GDM1 (cell line): ENCODE measurements around the gene ZNF106.

ENCODE experiments used
- DNase-seq: peaks from one replicate; lab custom pipeline; 2025; lab: John Stamatoyannopoulos, UW

ZNF106 gene

GRCh38 chr15:42405863-42406482 lies 85.0 kb downstream of the ZNF106 start:
- DNase-seq: no peak

DNA sequence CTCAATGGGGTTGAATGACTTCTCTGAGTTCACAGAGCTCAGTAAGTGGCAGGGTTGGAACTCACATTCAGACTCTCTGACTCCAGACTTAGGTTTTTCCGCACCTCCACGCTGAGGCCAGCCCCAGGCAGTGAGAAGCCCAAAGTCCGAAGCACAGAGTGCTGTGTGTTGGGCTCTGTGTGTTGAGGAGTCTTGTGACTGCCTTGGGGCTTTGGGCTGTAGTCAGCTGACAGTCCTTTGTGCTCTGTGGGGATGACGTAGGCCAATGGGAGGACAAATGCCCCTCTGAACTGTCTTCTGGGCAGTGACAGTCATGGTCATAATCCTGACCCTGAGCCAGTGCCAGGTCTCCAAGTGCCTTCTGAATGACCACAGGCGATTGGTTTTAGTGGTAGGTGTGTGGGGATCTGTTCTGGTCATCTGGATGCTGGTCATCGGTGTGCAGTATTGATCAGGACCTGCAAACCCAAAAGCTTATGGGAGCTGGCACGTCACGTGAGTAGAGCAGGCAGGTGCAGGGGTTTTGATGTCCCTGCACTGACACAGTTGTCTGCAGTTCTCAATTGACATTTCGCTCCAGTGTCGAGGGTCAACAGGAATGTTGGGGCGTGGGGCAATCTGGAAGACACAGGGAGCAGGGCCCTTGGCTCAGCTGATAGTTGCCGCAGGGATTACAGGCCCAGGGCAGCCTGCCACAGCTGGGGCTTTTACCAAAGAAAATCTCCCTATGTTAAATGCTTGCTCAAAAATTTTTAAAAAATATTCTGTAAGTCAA lies 86.3 kb downstream of the ZNF106 start:
- DNase-seq: no peak

GRCh38 chr15:42403389-42403788 lies 87.6 kb downstream of the ZNF106 start:
- DNase-seq: no peak

DNA sequence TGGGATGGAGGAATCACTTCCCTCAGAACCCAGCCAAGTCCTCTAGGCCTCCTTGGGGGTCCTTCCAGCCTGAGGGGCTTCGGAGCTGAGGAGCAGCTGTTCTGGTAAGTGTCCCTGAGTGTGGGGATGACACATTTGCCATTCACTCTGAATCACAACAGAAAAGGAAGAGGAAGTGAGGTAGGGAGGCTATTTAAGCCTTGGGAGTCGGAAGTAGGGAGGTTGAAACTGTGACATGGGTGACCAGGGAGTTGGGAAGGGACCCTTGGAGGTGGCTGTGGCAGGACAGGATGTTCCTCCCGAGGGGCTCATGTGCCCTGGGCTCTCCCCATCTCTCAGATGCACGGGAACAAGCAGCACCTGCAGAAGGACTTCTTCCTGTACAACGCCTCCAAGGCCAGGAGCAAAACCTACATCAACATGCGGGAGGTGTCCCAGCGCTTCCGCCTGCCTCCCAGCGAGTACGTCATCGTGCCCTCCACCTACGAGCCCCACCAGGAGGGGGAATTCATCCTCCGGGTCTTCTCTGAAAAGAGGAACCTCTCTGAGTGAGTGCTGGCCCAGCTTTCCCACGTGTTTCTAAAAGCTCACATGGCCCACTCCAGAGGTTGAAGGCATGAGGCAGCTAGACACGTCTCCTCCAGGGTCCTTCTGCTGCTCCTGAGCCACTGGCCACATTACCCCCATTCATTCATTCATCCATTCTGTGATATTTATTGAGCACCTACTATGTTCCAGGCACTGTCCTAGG lies 88.3 kb downstream of the ZNF106 start:
- no peak for DNase-seq

GRCh38 chr15:42401544-42402454 lies 89.1 kb downstream of the ZNF106 start:
- no peak for DNase-seq

DNA sequence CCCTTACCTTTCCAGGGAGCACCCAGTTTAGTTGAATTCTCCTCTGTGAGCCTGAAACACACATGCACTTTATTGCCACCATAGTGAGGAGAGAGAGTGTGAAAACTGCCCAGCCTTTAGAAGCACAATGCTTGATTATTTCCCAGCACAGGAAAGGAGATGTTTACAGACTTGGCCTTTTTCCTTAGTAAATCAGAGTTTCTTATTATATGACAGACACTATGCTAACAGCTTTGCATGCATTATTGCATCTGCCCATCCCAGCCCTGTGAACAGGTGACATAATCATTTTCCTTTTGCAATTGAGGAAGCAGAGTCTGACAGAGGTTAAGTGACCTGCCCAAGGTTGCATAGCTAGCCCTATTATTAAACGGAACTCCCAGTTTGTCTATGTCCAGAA lies 95.1 kb downstream of the ZNF106 start:
- no peak for DNase-seq

- DNase-seq: no peak
Measured at GRCh38 chr15:42394106-42394505, 96.8 kb downstream of the ZNF106 start.

GRCh38 chr15:42392309-42393024 lies 98.5 kb downstream of the ZNF106 start:
- DNase-seq: no peak

- no peak for DNase-seq
Measured at GRCh38 chr15:42387603-42388002, 103.3 kb downstream of the ZNF106 start.

DNA sequence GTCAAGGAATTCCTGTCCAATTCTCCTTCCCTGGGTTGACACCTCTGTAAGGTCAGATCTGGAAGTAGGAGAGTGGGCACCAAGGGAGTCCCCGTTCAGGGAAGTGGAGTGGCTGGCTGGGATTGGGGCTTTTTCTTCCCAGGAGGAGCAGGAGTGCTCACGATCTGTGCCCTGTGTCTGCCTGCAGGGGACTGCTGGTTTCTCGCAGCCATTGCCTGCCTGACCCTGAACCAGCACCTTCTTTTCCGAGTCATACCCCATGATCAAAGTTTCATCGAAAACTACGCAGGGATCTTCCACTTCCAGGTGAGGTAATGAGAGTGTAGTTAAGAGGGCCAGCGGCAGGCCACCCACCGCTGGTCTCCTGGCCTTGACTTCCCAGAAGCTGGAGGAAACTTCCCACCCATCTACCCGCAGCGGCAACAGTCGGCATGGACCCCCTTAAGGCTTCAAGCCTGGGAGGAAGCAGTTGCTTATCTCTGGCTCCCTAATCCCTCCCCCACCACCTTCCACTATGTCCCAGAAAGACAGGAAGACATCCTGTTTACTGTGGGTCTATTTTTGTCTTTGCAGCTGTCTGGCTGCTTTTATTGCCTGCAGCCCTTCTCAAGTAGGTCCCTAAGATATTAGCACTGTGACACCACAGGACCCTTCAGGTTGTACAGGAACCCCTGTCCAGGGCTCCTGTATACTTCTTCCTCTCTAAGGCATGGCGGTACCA lies 104.8 kb downstream of the ZNF106 start:
- DNase-seq: no peak

- peak; percentile 56 for DNase-seq
Measured at GRCh38 chr15:42385206-42385979, 105.5 kb downstream of the ZNF106 start.

GRCh38 chr15:42384597-42384996 lies 106.3 kb downstream of the ZNF106 start:
- DNase-seq: no peak

GRCh38 chr15:42378011-42378410 lies 112.9 kb downstream of the ZNF106 start:
- DNase-seq: no peak

GRCh38 chr15:42375941-42376340 lies 115.0 kb downstream of the ZNF106 start:
- no peak for DNase-seq

- DNase-seq: no peak
Measured at GRCh38 chr15:42375252-42375651, 115.7 kb downstream of the ZNF106 start.

DNA sequence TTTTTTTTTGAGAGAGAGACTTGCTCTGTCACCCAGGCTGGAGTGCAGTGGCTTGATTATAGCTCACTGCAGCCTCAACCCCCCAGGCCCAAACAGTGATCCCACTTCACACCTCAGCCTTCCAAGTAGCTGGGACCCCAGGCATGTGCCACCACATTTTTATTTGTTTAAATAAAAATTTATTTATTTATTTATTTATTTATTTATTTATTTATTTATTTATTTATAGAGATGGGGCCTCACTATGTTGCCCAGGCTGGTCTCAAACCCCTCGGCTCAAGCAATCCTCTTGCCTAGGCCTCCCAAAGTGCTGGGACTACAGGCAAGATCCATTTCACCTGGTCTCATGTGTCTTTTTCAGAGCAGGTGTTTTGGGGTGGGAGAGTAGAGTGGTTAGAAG lies 116.1 kb downstream of the ZNF106 start:
- DNase-seq: no peak

DNA sequence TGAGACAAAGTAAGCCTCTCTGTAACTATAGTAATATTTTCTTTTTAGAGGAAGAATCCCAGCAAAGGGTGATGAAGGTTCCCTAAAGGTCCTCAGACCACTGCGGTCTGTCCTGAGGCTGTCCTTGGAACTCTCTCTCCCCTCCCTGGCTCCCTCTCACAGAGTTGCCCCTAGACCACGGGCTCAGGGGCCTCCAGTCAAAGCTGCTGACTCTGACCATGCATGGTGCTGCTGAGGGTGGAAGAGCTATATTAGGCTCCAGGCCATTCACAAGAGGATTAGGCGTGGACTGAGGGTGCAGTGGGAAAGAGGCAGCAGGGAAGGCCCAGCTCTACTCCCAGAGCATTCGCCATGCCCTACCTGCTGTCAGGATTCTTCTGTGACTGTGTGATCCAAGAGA lies 117.0 kb downstream of the ZNF106 start:
- no peak for DNase-seq

GRCh38 chr15:42373274-42373673 lies 117.7 kb downstream of the ZNF106 start:
- no peak for DNase-seq

GRCh38 chr15:42371096-42371495 lies 119.8 kb downstream of the ZNF106 start:
- no peak for DNase-seq

DNA sequence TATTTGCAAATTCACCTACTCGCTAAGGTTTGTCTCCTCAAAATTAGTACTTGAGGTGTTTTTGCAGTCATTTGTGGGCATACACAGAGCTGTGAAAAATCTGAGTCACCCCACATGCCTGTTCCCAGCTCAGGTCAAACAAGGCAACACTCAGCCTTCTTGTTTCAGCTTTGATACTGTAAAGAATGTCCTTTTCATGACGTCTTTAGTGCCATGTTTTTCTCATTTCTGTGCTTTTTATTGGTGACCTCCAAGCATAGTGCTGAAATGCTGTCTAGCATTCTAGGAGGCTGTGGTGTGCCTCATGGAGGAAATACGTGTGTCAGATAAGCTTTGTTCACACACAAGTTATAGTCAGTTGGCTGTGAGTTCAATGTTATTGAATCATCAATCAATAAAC lies 122.8 kb downstream of the ZNF106 start:
- DNase-seq: no peak
